Measurements from ENCODE around the gene VAV3. TPM values are rescaled to one million over a fixed set of nuclear protein-coding genes. Genes with fewer than 3 reads are reported as not detected.

The VAV3 gene
- total and polyA plus RNA-seq, 9 of the 15 experiments (the other 6 are each of a cell fraction or from before 2014, with no cell fraction given) = not detected

DNA sequence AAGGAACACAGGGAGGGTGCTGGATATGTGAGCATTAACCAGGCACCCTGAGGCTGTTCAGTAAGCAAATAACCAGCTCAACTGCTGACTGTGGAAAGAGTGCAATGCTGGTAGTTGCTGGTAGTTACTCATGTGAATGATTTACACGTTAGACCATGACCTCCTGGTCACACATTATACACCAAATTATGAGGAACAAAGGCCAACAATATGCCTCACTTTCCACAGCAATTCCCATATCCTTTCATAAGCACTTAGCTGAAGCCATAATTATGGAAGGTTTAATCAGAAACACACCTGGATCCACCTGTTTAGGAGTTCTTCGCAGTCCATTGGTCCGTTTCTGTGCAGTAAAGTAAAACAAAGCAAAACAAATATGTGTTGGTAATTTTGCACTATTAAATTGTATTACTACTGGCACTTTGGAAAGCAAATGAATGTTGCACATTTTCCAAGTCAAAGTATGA lies 281.8 kb downstream of the VAV3 start:
- no peak for FAIRE-seq
- no peak for DNase-seq (ENCODE audit: extremely low read depth in 1 of 4, low spot score in 3 of 4)
- H3K27ac ChIP-seq (ENCODE audit: extremely low read depth, low read depth, low read length) = no peak overlapping the region
- no peaks in the 10 kb centered on the region for H3K9me1 ChIP-seq (ENCODE audit: control insufficient read depth, insufficient read depth, low read length)
- H3K9me3 ChIP-seq (replicated peaks; ENCODE audit: control insufficient read depth, insufficient read depth, low read depth, low read length) = no peaks in the 10 kb centered on the region
- WGBS (ENCODE audit: insufficient coverage, low coverage, missing lambda C conversion rate) = 0% methylated on average over 3 of the region's 3 CpGs
- no peaks in the 10 kb centered on the region for H3K27me3 ChIP-seq (ENCODE audit: control insufficient read depth in 2 of 2, insufficient read depth in 2 of 2, low read length in 2 of 2)
- in situ Hi-C loops (cut with MboI) = no loop called here
- H3K4me2 ChIP-seq (ENCODE audit: insufficient read depth, low read length) = no peak overlapping the region
- H2AFZ ChIP-seq (ENCODE audit: low read depth, low read length) = no peak overlapping the region
- intact Hi-C loops (cut with micrococcal nuclease) = no loop called here
- POLR2A ChIA-PET = no interaction called here
- H3K4me1 ChIP-seq (replicated peaks in 1 of 2; ENCODE audit: control insufficient read depth in 2 of 2, insufficient read depth in 2 of 2, low read length in 2 of 2) = no peaks in the 10 kb centered on the region
- H3K9ac ChIP-seq (ENCODE audit: insufficient read depth in 1 of 2, low read depth in 2 of 2, low read length in 2 of 2) = no peak overlapping the region
- CTCF ChIA-PET (ENCODE audit: low intra/inter-chr PET ratio) = no interaction called here
- ATAC-seq = no peak
- no peaks in the 10 kb centered on the region for H3K36me3 ChIP-seq (ENCODE audit: control insufficient read depth, insufficient read depth, low read length)
- no peaks in the 10 kb centered on the region for H3K79me2 ChIP-seq (ENCODE audit: control insufficient read depth, insufficient read depth, low read length)
- TF ChIP-seq ZBTB1 (CRISPR knock-in tag; IDR thresholded peaks at IDR 0.05; ENCODE audit: borderline replicate concordance, low read depth) (no peak), DEAF1 (CRISPR knock-in tag; IDR thresholded peaks at IDR 0.05) (no peak), MIER1 (IDR thresholded peaks at IDR 0.05; ENCODE audit: low read depth) (no peak), TCFL5 (CRISPR knock-in tag; conservative IDR thresholded peaks at IDR 0.05) (no peak), NCOA4 (IDR thresholded peaks at IDR 0.05; ENCODE audit: partially characterized antibody) (no peak), KDM2B (CRISPR knock-in tag; IDR thresholded peaks at IDR 0.05) (no peak), NR2F6 (CRISPR knock-in tag; IDR thresholded peaks at IDR 0.05) (no peak), MTF1 (CRISPR knock-in tag; IDR thresholded peaks at IDR 0.05; ENCODE audit: borderline replicate concordance) (no peak), LCOR (CRISPR knock-in tag; IDR thresholded peaks at IDR 0.05) (no peak)
- TF ChIP-seq, protein P1, sequence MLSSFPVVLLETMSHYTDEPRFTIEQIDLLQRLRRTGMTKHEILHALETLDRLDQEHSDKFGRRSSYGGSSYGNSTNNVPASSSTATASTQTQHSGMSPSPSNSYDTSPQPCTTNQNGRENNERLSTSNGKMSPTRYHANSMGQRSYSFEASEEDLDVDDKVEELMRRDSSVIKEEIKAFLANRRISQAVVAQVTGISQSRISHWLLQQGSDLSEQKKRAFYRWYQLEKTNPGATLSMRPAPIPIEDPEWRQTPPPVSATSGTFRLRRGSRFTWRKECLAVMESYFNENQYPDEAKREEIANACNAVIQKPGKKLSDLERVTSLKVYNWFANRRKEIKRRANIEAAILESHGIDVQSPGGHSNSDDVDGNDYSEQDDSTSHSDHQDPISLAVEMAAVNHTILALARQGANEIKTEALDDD (IDR thresholded peaks at IDR 0.05) = no peak
- no peak overlapping the region for H3K4me3 ChIP-seq
- H4K20me1 ChIP-seq (replicated peaks; ENCODE audit: control insufficient read depth, insufficient read depth, low read length) = no peaks in the 10 kb centered on the region
- no TSS peak for BruUV-seq (replicated peaks)
